Mesothelial cell of epicardium (in vitro differentiated cells): ENCODE results near the gene HES4. TPM values are rescaled to one million over a fixed set of nuclear protein-coding genes. Genes with fewer than 3 reads are reported as not detected.

ENCODE experiments used
- DNase-seq, 2 experiments: peaks; one replicate each; pipeline ENCODE4 v3.0.0; 2021; ENCODE audit warnings: low spot score in 2 of 2; ENCODE audit not compliant: unreplicated experiment in 2 of 2
- H3K27ac Mint-ChIP-seq: 2 replicates; pipeline ENCODE4 v1.8.0; 2021; ENCODE audit warnings: mixed read lengths
- H3K27me3 Mint-ChIP-seq: 2 replicates; pipeline ENCODE4 v1.8.0; 2021; ENCODE audit warnings: low read depth, mixed read lengths
- H3K36me3 Mint-ChIP-seq: 2 replicates; pipeline ENCODE4 v1.8.0; 2021; ENCODE audit warnings: mixed read lengths
- H3K4me1 Mint-ChIP-seq: 2 replicates; pipeline ENCODE4 v1.8.0; 2021; ENCODE audit warnings: mixed read lengths
- H3K4me3 Mint-ChIP-seq: 2 replicates; pipeline ENCODE4 v1.8.0; 2021; ENCODE audit warnings: mild to moderate bottlenecking, moderate library complexity, mixed read lengths
- H3K9me3 Mint-ChIP-seq: 2 replicates; pipeline ENCODE4 v1.8.0; 2021; ENCODE audit warnings: mixed read lengths
- total RNA-seq: library from RNA; stranded (reverse); gene quantifications from 3 replicates; pipeline ENCODE4 v1.2.1, GENCODE V29; 2021
- TF ChIP-seq, protein P1 (sequence below): fragments of 200-600 bp; sonication (generic); IDR thresholded peaks from one replicate; pipeline ENCODE4 v1.5.0; 2021; ENCODE audit warnings: antibody characterized with exemption; ENCODE audit not compliant: unreplicated experiment

Gene HES4
- total RNA-seq, 1 donor from 2014 or later: 92.0 TPM

DNA sequence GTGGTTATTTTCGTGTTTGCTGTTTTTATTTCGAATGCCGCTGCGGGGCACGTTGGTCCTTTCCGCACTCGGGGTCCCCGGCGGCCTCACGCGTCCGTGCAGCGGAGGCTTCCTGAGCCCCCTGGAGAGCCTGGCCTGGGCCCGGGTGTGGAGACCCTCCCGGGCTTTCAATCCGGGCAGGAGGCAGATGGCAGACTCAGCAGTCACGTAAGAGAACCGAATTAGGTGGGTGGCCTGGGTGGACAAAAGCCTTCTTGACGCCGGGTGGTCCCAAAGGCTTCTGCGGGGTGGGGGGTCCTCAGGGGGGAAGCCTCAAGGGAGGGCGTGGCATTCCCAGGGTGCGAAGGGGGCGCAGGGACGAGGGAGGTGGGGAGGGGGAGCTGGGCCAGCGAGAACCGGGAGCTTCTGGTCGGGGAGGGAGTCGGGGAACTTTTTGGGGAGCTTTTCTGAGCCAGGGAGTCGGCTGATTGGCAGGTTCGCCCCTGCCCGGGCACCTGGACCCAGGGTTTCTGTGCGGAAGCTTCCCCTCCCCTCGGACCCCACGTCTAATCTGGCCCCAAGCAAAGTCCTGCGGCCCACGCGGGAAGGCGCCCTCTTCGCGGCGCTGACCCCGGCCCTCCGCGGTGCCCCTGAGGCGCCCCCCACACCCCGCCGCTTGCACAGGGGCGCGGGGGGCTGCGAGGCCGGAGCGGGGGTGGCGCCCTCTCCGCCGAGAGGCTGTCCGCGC, 1.3 kb upstream of the HES4 start:
- Mint-ChIP-seq H3K4me1 (peaks cover 25% of the 10 kb centered on the region), H3K36me3 (no peaks in the 10 kb centered on the region), H3K4me3 (peak overlapping the region; percentile 81), H3K27ac (peak overlapping the region; percentile 99), H3K9me3 (no peaks in the 10 kb centered on the region), H3K27me3 (peaks cover 5% of the 10 kb centered on the region)
- DNase-seq: peak in 1 of 2 experiments; percentile 25
- TF ChIP-seq, protein P1, sequence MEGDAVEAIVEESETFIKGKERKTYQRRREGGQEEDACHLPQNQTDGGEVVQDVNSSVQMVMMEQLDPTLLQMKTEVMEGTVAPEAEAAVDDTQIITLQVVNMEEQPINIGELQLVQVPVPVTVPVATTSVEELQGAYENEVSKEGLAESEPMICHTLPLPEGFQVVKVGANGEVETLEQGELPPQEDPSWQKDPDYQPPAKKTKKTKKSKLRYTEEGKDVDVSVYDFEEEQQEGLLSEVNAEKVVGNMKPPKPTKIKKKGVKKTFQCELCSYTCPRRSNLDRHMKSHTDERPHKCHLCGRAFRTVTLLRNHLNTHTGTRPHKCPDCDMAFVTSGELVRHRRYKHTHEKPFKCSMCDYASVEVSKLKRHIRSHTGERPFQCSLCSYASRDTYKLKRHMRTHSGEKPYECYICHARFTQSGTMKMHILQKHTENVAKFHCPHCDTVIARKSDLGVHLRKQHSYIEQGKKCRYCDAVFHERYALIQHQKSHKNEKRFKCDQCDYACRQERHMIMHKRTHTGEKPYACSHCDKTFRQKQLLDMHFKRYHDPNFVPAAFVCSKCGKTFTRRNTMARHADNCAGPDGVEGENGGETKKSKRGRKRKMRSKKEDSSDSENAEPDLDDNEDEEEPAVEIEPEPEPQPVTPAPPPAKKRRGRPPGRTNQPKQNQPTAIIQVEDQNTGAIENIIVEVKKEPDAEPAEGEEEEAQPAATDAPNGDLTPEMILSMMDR: no peak

DNA sequence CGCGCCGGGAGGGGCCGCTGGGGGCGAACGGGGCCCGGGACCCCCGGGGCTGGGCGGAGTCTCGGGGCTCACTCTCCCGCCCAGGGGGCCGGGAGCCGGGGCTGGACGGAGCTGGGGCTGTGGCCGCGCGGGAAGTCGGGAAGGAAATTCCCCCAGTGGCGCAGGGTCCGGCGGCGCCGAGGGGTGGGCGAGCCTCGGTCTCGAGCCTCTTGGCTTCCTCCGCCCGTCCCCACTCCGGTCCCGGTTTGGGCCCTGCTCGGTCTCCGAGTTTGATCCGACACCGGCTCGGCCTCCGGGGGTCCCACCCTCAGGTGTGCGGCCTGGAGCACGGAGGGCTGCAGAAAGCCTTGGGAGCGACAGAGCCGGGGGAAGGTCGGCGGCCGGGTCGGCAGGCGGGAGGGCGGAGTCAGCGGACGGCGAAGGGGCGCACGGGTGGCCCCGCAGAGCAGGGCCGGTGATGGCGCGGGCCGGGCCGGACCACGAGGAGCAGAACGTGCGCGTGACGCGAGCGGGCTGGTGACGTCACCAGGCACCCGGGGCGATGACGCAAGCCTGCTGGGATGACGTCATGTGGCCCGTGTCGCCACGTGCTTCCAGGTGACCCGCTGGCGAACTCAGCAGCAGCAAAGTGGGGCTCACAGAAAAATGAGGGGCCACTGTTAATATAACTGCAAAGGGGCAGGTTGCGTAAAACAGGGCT, 610 bp upstream of the HES4 start:
- peak; percentile 80 to 91 for DNase-seq
- peaks cover 25% of the 10 kb centered on the region for H3K4me1 Mint-ChIP-seq
- TF ChIP-seq, protein P1: no peak
- no peaks in the 10 kb centered on the region for H3K36me3 Mint-ChIP-seq
- no peaks in the 10 kb centered on the region for H3K9me3 Mint-ChIP-seq
- H3K4me3 Mint-ChIP-seq: peak overlapping the region; percentile 81
- peaks cover 8% of the 10 kb centered on the region for H3K27me3 Mint-ChIP-seq
- peak overlapping the region; percentile 99 for H3K27ac Mint-ChIP-seq

DNA sequence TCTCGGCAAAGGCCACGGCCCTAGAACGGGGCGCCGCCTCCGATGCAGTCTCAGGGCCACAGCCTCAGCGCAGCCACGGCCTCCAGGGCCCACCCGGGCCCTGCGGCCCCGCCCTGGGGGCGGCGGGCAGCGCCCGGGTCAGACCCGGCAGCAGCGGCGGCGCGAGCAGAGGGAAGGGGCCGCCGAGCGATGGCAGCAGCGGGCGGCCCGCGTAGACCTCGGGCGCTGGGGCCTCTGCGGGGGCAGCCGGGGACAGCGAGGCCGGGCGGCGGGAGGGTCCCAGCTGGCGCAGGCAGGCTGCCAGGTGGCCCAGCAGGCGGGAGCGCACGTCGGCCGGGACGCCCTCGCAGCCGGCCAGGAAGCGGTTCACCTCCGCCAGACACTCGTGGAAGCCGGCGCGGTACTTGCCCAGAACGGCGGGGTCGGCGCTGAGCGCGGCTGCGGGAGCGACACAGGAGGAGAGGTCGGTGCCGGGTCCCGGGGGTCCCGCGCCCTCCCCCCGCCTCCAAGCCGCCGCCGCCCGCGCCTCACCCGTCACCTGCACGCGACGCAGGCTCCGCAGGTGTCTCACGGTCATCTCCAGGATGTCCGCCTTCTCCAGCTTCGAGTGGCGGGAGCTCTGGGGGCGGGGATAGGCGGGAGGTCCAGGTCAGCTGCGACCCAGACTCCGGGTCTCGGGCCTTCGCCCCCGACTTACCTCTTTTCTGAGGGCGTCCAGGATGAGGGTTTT, 737 bp downstream of the HES4 start:
- peak overlapping the region; percentile 72 for H3K4me3 Mint-ChIP-seq
- no peaks in the 10 kb centered on the region for H3K9me3 Mint-ChIP-seq
- peak; percentile 31 to 63 for DNase-seq
- H3K27me3 Mint-ChIP-seq: peaks cover 10% of the 10 kb centered on the region
- TF ChIP-seq, protein P1: no peak
- H3K4me1 Mint-ChIP-seq: peaks cover 17% of the 10 kb centered on the region
- H3K36me3 Mint-ChIP-seq: no peaks in the 10 kb centered on the region
- H3K27ac Mint-ChIP-seq: peak overlapping the region; percentile 47

DNA sequence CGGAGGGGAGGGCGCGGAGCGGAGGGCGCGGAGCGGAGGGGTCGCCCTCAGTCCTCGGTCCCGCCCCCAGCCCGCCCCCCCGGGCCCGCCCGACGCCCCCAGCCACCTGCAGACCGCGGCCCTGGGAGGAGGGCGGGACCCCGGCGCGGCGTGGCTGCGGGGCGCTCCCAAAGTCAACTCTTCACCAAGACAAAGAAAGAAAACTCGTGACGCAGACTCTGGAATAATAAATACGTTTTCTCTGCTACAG, 1.2 kb downstream of the HES4 start:
- Mint-ChIP-seq H3K4me1 (peaks cover 17% of the 10 kb centered on the region), H3K4me3 (peak overlapping the region; percentile 72), H3K27me3 (peaks cover 10% of the 10 kb centered on the region), H3K36me3 (no peaks in the 10 kb centered on the region), H3K27ac (no peak overlapping the region), H3K9me3 (no peaks in the 10 kb centered on the region)
- TF ChIP-seq, protein P1: no peak
- DNase-seq: no peak

DNA sequence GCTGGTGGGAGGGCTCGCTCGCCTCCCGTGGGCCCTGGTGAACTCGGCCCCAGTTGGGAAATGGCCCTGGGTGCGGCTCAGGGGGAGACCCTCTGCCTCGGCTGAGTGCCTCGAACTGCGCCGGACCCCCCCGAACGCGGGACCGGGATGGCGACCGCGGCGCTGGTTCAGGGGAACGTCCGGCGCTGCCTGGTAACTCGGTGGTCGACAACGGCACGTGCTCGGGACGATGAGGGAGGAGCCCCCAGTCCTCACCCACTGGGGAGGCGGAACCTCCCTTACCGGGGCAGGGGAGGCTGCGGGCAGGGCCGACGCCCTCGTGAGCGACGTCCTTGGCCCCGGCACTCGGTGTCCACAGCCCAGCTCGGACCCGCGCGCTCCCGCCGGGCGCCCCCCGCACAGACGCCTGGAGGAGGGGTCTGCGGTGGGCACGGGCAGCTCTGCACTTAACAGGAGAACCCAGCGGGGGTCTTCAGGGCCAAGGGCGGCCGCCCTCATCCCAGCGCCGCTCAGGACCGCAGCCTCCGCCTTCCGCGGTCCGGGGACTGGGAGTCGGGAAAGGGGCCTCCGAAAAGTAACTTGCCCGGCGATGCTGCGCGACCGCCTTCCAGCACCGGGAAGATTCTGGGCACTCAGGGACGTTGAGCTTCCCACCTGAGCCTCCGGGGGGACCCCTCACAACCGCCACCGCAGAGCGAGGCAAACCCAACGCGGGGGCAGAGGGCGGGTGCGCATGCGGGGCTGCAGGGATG, 1.7 kb downstream of the HES4 start:
- Mint-ChIP-seq H3K27ac (peak overlapping the region; percentile 64), H3K4me1 (peaks cover 17% of the 10 kb centered on the region), H3K36me3 (no peaks in the 10 kb centered on the region), H3K27me3 (peaks cover 10% of the 10 kb centered on the region), H3K4me3 (peak overlapping the region; percentile 72), H3K9me3 (no peaks in the 10 kb centered on the region)
- peak in 1 of 2 experiments; percentile 51 for DNase-seq
- TF ChIP-seq, protein P1: no peak
